GM21619 (cell line): ENCODE data around the gene MRPS25.
A peak's percentile ranks its signal among the peaks of the same experiment; 100 is the strongest.

Experiments
- ATAC-seq: cut with Tn5 transposase; IDR thresholded peaks from one replicate; pipeline ENCODE4 v1.9.1; 2021; ENCODE audit not compliant: unreplicated experiment

MRPS25 gene

GRCh38 chr3:15064835-15065549 lies at the start of gene MRPS25:
Gene MRPS25 (minus strand): TSS chr3:15065315. CDS start chr3:15065194, 121 bp downstream.
- ATAC-seq, result peak; percentile 95

DNA sequence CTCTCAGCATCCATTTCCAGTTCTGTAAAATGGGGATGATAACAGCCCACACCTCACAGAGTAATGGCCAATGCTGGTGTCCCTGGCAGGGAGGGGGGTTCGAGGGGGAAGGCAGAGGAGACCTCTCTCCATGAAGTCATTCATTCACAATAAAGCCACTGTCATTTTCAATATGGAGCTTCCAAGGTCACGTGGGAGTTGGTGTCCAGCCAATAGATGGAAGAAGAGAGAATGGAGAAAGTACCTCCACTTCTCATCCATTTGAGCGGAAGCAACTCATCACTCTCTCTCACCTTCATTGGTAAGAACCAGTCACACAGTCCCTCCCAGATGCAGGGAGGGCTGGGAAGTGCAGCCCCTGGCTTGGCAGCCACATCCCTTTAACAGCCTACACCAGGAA lies 48.8 kb upstream of the MRPS25 start:
- ATAC-seq, result no peak

DNA sequence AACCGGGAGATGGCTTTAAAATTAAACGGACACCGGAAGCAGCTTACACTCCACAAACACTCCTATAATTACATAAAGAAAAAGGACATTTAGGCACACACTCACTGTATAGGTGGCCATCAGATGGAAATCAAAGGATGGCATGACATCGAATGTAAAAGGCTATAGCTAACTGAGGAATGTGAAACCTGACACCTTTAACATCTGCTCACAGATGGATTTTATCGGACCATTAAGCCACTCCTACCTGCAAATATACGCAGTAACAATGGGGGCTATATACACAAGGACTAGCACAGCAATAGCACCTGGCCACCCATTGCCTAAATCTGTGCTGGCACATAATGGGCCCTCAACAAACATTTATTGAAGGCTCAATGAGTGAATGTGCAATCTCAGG lies 48.4 kb upstream of the MRPS25 start:
- ATAC-seq, result no peak

DNA sequence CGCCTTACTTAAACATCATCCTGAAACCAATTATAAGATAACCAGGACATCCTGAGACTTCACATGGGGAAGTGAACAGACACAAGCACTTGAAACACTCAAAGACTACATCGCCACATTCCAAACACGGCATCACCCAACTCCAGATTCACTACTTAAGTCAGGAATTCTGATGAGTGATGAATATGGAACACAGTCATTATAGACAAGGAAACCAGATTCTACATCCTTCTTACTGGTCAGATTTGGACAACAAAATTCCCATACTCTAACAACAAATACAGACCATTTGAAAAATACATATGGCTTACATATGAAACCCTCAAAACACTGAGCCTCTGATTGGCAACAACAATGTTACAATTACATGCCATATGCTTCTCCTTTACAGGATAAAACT lies 46.9 kb upstream of the MRPS25 start:
- no peak for ATAC-seq

DNA sequence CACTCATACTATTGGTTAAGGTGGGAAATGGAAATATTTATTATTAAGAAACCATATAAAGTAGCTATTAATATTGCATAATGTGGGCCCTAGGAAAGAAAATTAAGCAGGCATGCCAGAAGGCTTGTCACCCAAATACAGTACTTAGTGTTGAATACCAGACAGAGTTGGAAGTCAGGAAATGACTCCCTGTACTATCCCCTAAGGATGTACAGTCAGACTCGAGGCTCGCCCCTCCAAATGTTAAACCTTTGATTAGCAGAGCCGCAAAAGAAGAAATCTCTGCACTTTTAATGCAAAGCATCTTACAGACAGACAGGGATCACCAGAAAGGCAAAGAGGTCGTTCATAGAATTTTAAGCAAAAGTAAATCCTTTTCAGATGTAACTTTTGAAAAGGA lies 45.1 kb upstream of the MRPS25 start:
- ATAC-seq, result no peak

DNA sequence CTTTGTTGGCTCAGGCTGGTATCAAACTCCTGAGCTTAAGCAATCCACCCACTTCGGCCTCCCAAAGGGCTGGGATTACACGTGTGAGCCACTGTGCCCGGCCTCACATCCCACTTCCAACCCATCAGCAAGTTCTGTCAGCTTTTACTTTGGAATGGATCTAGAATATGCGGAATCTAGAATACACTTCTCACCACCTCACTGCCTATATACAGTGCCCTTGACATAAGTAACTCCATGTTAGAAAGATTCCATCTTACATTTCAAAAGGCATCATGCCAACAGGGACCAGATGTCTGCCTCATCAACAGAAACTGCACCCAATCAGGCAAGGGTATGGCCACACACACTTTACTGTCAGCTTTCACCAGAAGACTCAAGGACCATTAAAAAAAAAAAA lies 43.8 kb upstream of the MRPS25 start:
- no peak for ATAC-seq

GRCh38 chr3:15108082-15108545 lies 43.0 kb upstream of the MRPS25 start:
- no peak for ATAC-seq

GRCh38 chr3:15107075-15107947 lies 42.2 kb upstream of the MRPS25 start:
- no peak for ATAC-seq

- no peak for ATAC-seq
Measured at GRCh38 chr3:15102836-15103235, 37.7 kb upstream of the MRPS25 start.

- no peak for ATAC-seq
Measured at GRCh38 chr3:15102256-15102655, 37.1 kb upstream of the MRPS25 start.

DNA sequence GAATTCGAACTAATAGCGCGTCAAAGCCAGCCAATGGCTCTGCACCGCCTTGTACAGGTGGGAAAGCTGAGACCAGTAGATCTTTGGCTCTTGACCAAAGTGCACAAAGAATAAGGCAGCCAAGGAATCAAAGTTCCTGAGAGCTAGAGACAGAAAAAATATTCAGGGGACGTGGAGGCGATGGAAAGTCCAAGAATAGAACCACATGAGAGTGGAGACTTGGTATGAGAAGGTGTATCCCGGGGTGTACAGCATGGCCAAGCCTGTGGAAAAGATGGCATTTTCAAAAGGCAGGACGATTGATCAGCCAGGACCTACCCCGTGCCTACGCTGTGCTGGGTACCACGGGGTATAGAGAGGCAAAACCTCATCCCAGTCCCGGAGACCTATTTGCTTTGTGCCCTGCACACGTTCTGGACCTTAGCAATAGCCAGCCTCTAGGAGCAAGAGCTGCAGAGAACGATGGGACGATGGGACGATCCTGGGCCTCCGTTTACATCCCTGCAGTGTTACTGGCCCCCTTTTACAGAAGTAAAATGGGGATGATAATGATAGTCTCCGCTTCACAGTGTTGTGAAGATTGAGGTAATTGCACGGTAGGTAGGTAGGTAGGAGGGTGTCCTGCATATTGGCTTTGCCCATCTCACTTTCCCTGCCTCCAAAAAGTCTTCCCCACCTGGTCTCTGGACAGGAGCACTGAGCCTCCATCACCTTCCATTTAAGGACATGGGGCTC lies 34.4 kb upstream of the MRPS25 start:
- peak; percentile 11 for ATAC-seq

GRCh38 chr3:15098503-15099363 lies 33.6 kb upstream of the MRPS25 start, which contains the start of gene RBSN:
Gene RBSN (minus strand): TSS chr3:15099148. CDS start chr3:15096120, 3,028 bp downstream.
- ATAC-seq, result peak; percentile 90

DNA sequence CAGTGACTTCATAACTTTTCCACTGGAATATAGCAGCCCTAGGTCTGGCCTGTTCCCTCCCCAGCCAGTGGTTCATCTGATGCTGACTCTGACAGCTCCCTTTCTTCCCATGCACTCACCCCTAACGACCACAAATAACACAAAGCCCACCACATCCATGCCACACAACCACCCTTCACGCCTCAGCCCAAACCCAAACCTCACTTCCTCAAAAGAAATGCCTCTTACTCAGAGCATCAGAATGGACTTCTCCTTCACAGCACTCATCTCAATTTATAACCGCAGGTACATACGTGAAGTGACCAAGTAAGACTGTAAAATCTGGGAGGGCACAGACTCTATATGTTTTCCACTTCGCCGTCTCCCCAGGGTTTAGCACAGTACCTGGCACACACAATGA lies 32.8 kb upstream of the MRPS25 start:
- ATAC-seq, result no peak

DNA sequence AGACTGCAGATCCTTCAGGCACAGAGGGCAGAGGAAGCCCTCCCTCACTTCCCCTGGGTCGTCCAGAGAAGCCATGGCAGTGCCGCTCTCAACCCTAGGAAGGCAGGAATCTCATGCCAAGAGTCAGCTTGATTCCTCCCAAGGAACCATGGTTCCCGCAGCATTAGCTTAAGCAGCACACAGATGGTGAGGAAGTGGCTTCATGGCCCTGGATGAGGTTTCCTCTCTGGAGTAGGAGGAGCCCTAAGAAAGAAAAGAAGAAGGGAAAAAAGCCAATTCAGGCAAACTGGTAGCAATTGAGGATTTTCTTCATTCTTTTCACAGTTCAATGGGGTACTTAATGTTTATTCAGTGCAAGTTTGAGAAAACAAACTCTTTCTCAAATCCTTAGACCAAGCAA lies 30.9 kb upstream of the MRPS25 start:
- ATAC-seq, result no peak

DNA sequence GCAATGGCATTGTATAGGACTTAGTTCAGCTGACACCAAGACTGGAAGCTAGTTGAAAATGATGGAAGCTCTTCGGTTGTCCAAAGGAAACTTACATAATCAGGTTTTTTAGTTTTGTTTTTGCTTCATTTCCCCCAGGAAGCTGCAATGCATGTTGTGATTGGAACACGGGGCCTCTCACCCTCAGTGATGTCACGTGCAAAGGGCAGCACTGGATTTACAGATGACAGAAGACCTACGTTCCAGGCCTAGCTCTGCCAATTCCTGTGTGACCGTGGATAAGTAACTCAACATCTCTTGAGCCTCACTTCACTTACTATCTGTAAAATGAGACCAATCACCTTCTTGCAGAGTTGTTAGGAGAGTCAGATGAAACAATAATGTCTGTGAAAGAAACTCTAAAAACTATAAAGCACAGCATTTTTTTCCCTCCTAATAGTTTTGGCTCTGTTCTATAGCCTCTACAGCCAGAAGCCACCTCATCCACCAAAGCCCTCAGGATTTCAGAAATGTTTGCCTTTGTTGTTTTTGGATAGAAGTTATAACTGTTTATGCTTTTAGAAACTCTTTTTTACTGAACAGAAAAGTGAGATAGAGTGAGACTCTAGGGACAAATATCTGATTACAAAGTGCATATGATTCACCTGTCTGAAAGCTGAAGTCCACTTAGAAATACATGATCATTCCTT lies 29.2 kb upstream of the MRPS25 start:
- no peak for ATAC-seq

DNA sequence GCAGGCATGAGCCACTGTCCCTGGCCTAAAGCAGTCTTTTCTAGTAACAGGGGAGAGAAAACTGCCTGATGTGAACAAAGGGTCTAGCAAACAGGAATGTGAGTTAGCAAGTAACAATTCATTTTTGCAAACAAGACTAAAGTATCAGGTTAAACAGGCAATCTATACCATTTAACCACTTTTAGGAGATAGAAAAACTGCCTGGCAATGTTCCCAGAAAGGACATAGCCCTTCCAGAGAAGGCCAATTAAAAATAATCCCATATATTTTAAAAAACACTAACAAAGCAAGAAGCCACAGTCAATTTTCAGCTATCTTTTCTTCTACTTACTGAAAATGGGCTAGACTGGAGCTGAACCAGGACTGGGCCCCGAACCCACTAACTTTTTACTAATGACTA lies 27.6 kb upstream of the MRPS25 start:
- ATAC-seq, result no peak

DNA sequence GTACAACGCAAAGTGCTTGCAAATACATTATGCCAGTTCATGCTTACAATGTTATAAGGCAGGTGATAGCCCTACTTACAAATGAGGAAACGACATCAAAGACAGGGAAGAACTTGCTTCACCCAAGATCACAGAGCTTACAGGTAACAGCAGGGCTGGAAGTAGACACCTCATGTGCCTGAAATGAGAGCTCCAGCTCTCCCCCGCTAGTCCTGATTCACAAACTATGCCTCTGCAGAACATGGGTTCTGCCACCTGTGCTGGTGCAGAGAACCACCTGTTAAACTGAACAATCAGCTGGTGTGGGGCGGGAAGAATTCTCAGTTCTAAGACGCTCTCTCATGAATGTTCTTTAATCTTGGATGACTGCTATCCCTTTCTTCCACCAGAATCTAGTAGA lies 26.5 kb upstream of the MRPS25 start:
- no peak for ATAC-seq

DNA sequence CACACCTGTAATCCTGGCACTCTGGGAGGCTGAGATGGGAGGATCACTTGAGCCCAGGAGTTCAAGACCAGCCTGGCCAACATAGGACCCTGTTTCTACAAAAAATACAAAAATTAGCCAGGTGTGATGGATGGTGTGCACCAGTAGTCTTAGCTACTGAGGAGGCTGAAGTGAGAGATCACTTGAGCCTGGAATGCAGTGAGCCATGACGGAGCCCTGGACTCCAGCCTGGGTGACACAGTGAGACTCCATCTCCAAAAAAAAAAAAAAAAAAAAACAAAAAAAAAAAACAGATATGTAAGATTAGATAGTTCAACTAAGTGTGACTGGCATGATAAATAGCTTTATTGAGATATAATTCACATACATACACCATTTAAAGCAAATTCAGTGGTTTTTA lies 24.1 kb upstream of the MRPS25 start:
- ATAC-seq, result no peak

GRCh38 chr3:15086699-15087098 lies 21.6 kb upstream of the MRPS25 start:
- no peak for ATAC-seq

GRCh38 chr3:15086263-15086662 lies 21.1 kb upstream of the MRPS25 start:
- no peak for ATAC-seq
